ENCODE results near the gene NFU1.
"Not testable (repeated sequence)": the region's sequence is repeated elsewhere in the genome, so short reads cannot be mapped to it uniquely, and the experiment has no call there.

NFU1 gene

GRCh38 chr2:69358914-69359313, 78.3 kb downstream of the NFU1 start:
- Histone ChIP-seq H3F3A (ENCODE audit: low read depth) (no peaks in the 10 kb centered on the region; the same call in 1 of the 2 replicates), H4K20me1 (ENCODE audit: insufficient read depth, low read length, poor library complexity, severe bottlenecking) (no peaks in the 10 kb centered on the region), H3K9ac (ENCODE audit: low read depth, low read length, poor library complexity, severe bottlenecking) (no peak overlapping the region), H3K9me3 (ENCODE audit: insufficient read depth, low read depth, low read length) (no peaks in the 10 kb centered on the region), H2AFZ (ENCODE audit: low read length) (no peak overlapping the region), H3K4me1 (ENCODE audit: insufficient read depth, low read length, poor library complexity, severe bottlenecking) (no peaks in the 10 kb centered on the region), H3K4me2 (ENCODE audit: low read depth, low read length, poor library complexity, severe bottlenecking) (no peak overlapping the region), H3K36me3 (ENCODE audit: insufficient read depth, low read length) (peaks cover 89% of the 10 kb centered on the region), H3K27me3 (ENCODE audit: insufficient read depth, low read length, poor library complexity, severe bottlenecking) (no peaks in the 10 kb centered on the region), H3K4me3 (ENCODE audit: low read length, poor library complexity, severe bottlenecking) (no peak overlapping the region), H3K9me2 (replicated peaks; ENCODE audit: low read depth, low read length) (no peaks in the 10 kb centered on the region), H3K79me2 (ENCODE audit: insufficient read depth, low read length) (no peaks in the 10 kb centered on the region)
- TF ChIP-seq EZH2phosphoT487 (IDR thresholded peaks at IDR 0.05; ENCODE audit: borderline replicate concordance) = no peak
- no peak for TF ChIP-seq CTCF (conservative IDR thresholded peaks at IDR 0.05; ENCODE audit: low read length)

GRCh38 chr2:69356471-69356870, 80.8 kb downstream of the NFU1 start:
- no peaks in the 10 kb centered on the region for H3K9me2 ChIP-seq (replicated peaks; ENCODE audit: low read depth, low read length)
- peaks cover 80% of the 10 kb centered on the region for H3K36me3 ChIP-seq (ENCODE audit: insufficient read depth, low read length)
- no peak overlapping the region for H3K9ac ChIP-seq (ENCODE audit: low read depth, low read length, poor library complexity, severe bottlenecking)
- no peaks in the 10 kb centered on the region for H3K4me1 ChIP-seq (ENCODE audit: insufficient read depth, low read length, poor library complexity, severe bottlenecking)
- no peak overlapping the region for H3K4me3 ChIP-seq (ENCODE audit: low read length, poor library complexity, severe bottlenecking)
- no peak overlapping the region for H3K4me2 ChIP-seq (ENCODE audit: low read depth, low read length, poor library complexity, severe bottlenecking)
- H2AFZ ChIP-seq (ENCODE audit: low read length) = no peak overlapping the region
- H3F3A ChIP-seq (ENCODE audit: low read depth) = no peaks in the 10 kb centered on the region; the same call in 1 of the 2 replicates
- no peaks in the 10 kb centered on the region for H4K20me1 ChIP-seq (ENCODE audit: insufficient read depth, low read length, poor library complexity, severe bottlenecking)
- no peaks in the 10 kb centered on the region for H3K79me2 ChIP-seq (ENCODE audit: insufficient read depth, low read length)
- no peaks in the 10 kb centered on the region for H3K9me3 ChIP-seq (ENCODE audit: insufficient read depth, low read depth, low read length)
- H3K27me3 ChIP-seq (ENCODE audit: insufficient read depth, low read length, poor library complexity, severe bottlenecking) = no peaks in the 10 kb centered on the region
- TF ChIP-seq EZH2phosphoT487 (IDR thresholded peaks at IDR 0.05; ENCODE audit: borderline replicate concordance) = no peak
- no peak for TF ChIP-seq CTCF (conservative IDR thresholded peaks at IDR 0.05; ENCODE audit: low read length)

- not testable (repeated sequence) for H3K4me3 ChIP-seq (ENCODE audit: low read length, poor library complexity, severe bottlenecking); H4K20me1 ChIP-seq (ENCODE audit: insufficient read depth, low read length, poor library complexity, severe bottlenecking); H3K79me2 ChIP-seq (ENCODE audit: insufficient read depth, low read length); H2AFZ ChIP-seq (ENCODE audit: low read length); H3F3A ChIP-seq (ENCODE audit: low read depth); H3K9ac ChIP-seq (ENCODE audit: low read depth, low read length, poor library complexity, severe bottlenecking); H3K4me2 ChIP-seq (ENCODE audit: low read depth, low read length, poor library complexity, severe bottlenecking); H3K9me3 ChIP-seq (ENCODE audit: insufficient read depth, low read depth, low read length); H3K4me1 ChIP-seq (ENCODE audit: insufficient read depth, low read length, poor library complexity, severe bottlenecking); H3K27me3 ChIP-seq (ENCODE audit: insufficient read depth, low read length, poor library complexity, severe bottlenecking); H3K9me2 ChIP-seq (replicated peaks; ENCODE audit: low read depth, low read length)
- peaks cover 75% of the 10 kb centered on the region for H3K36me3 ChIP-seq (ENCODE audit: insufficient read depth, low read length)
These were observed 82.3 kb downstream of the NFU1 start for GRCh38 chr2:69354976-69355375.

GRCh38 chr2:69353360-69353759, 83.9 kb downstream of the NFU1 start:
- no peaks in the 10 kb centered on the region for H3F3A ChIP-seq (ENCODE audit: low read depth)

More at GRCh38 chr2:69353360-69353759, 83.9 kb downstream of the NFU1 start:
- no peak overlapping the region for H2AFZ ChIP-seq (ENCODE audit: low read length)
- no peak overlapping the region for H3K9ac ChIP-seq (ENCODE audit: low read depth, low read length, poor library complexity, severe bottlenecking)
- H3K9me3 ChIP-seq (ENCODE audit: insufficient read depth, low read depth, low read length) = no peaks in the 10 kb centered on the region
- peaks cover 75% of the 10 kb centered on the region for H3K36me3 ChIP-seq (ENCODE audit: insufficient read depth, low read length)
- H4K20me1 ChIP-seq (ENCODE audit: insufficient read depth, low read length, poor library complexity, severe bottlenecking) = no peaks in the 10 kb centered on the region
- H3K79me2 ChIP-seq (ENCODE audit: insufficient read depth, low read length) = no peaks in the 10 kb centered on the region
- H3K4me1 ChIP-seq (ENCODE audit: insufficient read depth, low read length, poor library complexity, severe bottlenecking) = no peaks in the 10 kb centered on the region
- no peaks in the 10 kb centered on the region for H3K9me2 ChIP-seq (replicated peaks; ENCODE audit: low read depth, low read length)
- TF ChIP-seq EZH2phosphoT487 (IDR thresholded peaks at IDR 0.05; ENCODE audit: borderline replicate concordance) (no peak), CTCF (conservative IDR thresholded peaks at IDR 0.05; ENCODE audit: low read length) (no peak)
- no peaks in the 10 kb centered on the region for H3K27me3 ChIP-seq (ENCODE audit: insufficient read depth, low read length, poor library complexity, severe bottlenecking)
- no peak overlapping the region for H3K4me3 ChIP-seq (ENCODE audit: low read length, poor library complexity, severe bottlenecking)
- H3K4me2 ChIP-seq (ENCODE audit: low read depth, low read length, poor library complexity, severe bottlenecking) = no peak overlapping the region
